GM23338 (cell line): ENCODE data around the gene PLEKHG4B. TPM values are rescaled to one million over a fixed set of nuclear protein-coding genes. Genes with fewer than 3 reads are reported as not detected.

Source experiments
- ATAC-seq: fragments of 200-7000 bp; cut with Tn5 transposase; 3 replicates; pipeline ENCODE4 v1.9.1; 2020
- DNase-seq: peaks from one replicate; pipeline ENCODE4 v3.0.0-alpha.2; 2015; ENCODE audit warnings: low spot score
- H2AFZ ChIP-seq: fragments of 200-600 bp; sonication (generic); 2 replicates; pipeline ENCODE4 v1.8.0; 2016; ENCODE audit warnings: antibody characterized with exemption, mild to moderate bottlenecking, moderate library complexity
- H3F3A ChIP-seq: fragments of 200-600 bp; sonication (generic); replicated peaks from 2 replicates; pipeline ENCODE4 v1.8.0; 2017; ENCODE audit warnings: antibody characterized with exemption, mixed run types, low read depth
- H3K27ac ChIP-seq: fragments of 200-600 bp; sonication (generic); 2 replicates; pipeline ENCODE4 v1.6.1; 2016; ENCODE audit warnings: low read depth
- H3K27me3 ChIP-seq: fragments of 200-600 bp; sonication (generic); 2 replicates; pipeline ENCODE4 v1.8.0; 2016; ENCODE audit warnings: mild to moderate bottlenecking, mixed run types, moderate library complexity; ENCODE audit not compliant: insufficient read depth
- H3K36me3 ChIP-seq: fragments of 200-600 bp; sonication (generic); 2 replicates; pipeline ENCODE4 v1.8.0; 2016; ENCODE audit warnings: mild to moderate bottlenecking; ENCODE audit not compliant: insufficient read depth
- H3K4me1 ChIP-seq: fragments of 200-600 bp; sonication (generic); 2 replicates; pipeline ENCODE4 v1.8.0; 2016; ENCODE audit warnings: mild to moderate bottlenecking, moderate library complexity; ENCODE audit not compliant: insufficient read depth
- H3K4me2 ChIP-seq: fragments of 200-600 bp; sonication (generic); 2 replicates; pipeline ENCODE4 v1.7.1; 2017; ENCODE audit warnings: mixed run types
- H3K4me3 ChIP-seq: fragments of 200-600 bp; sonication (generic); 2 replicates; pipeline ENCODE4 v1.6.1; 2016; ENCODE audit warnings: mixed run types
- H3K79me2 ChIP-seq: fragments of 200-600 bp; sonication (generic); replicated peaks from 2 replicates; pipeline ENCODE4 v1.8.0; 2017; ENCODE audit warnings: mild to moderate bottlenecking; ENCODE audit not compliant: insufficient read depth
- H3K9me2 ChIP-seq: fragments of 200-600 bp; sonication (generic); 2 replicates; pipeline ENCODE4 v1.8.0; 2017; ENCODE audit not compliant: insufficient read depth
- H4K20me1 ChIP-seq: fragments of 200-600 bp; sonication (generic); replicated peaks from 2 replicates; pipeline ENCODE4 v1.8.0; 2017; ENCODE audit warnings: mild to moderate bottlenecking; ENCODE audit not compliant: insufficient read depth
- H3K27ac Mint-ChIP-seq: 2 replicates; pipeline ENCODE4 v1.8.0; 2020; ENCODE audit warnings: inconsistent platforms, mild to moderate bottlenecking, moderate library complexity, mixed read lengths
- H3K27me3 Mint-ChIP-seq: 3 replicates; pipeline ENCODE4 v1.8.0; 2022; ENCODE audit warnings: low read depth, mild to moderate bottlenecking, moderate library complexity, mixed read lengths, inconsistent platforms; ENCODE audit not compliant: insufficient read depth, poor library complexity
- H3K36me3 Mint-ChIP-seq: 3 replicates; pipeline ENCODE4 v1.8.0; 2021; ENCODE audit warnings: low read depth, mild to moderate bottlenecking, inconsistent platforms, moderate library complexity, mixed read lengths
- H3K4me1 Mint-ChIP-seq: 3 replicates; pipeline ENCODE4 v1.8.0; 2020; ENCODE audit warnings: mild to moderate bottlenecking, inconsistent platforms, mixed read lengths
- H3K4me3 Mint-ChIP-seq: 3 replicates; pipeline ENCODE4 v1.8.0; 2021; ENCODE audit warnings: moderate library complexity, mild to moderate bottlenecking, inconsistent platforms, mixed read lengths
- H3K9me3 Mint-ChIP-seq: 3 replicates; pipeline ENCODE4 v1.8.0; 2020; ENCODE audit warnings: moderate library complexity, mild to moderate bottlenecking, inconsistent platforms, mixed read lengths
- CREB1 ChIP-seq: fragments of 250-450 bp; sonication (Bioruptor Pico); IDR thresholded peaks from 2 replicates; pipeline ENCODE4 v1.5.0; 2020; ENCODE audit warnings: low read depth, mild to moderate bottlenecking, moderate library complexity
- EZH2 ChIP-seq: fragments of 200-600 bp; sonication (generic); IDR thresholded peaks from one replicate; pipeline ENCODE4 v1.8.0; 2017; ENCODE audit warnings: antibody characterized with exemption, mild to moderate bottlenecking, low read depth; ENCODE audit not compliant: unreplicated experiment
- JUNB ChIP-seq: IDR thresholded peaks from one replicate; pipeline ENCODE4 v1.6.1; 2016; ENCODE audit warnings: antibody characterized with exemption; ENCODE audit not compliant: unreplicated experiment
- NANOG ChIP-seq: IDR thresholded peaks from 2 replicates; pipeline ENCODE4 v1.6.1; 2016; ENCODE audit warnings: antibody characterized with exemption, borderline replicate concordance
- POLR2AphosphoS5 ChIP-seq: IDR thresholded peaks from 2 replicates; pipeline ENCODE4 v1.6.1; 2016; ENCODE audit warnings: antibody characterized with exemption, low read depth
- REST ChIP-seq: IDR thresholded peaks from one replicate; pipeline ENCODE4 v1.6.1; 2018; ENCODE audit warnings: antibody characterized with exemption; ENCODE audit not compliant: unreplicated experiment
- STAT1 ChIP-seq: IDR thresholded peaks from one replicate; pipeline ENCODE4 v1.6.1; 2016; ENCODE audit warnings: antibody characterized with exemption; ENCODE audit not compliant: unreplicated experiment
- ZNF331 ChIP-seq: fragments of 250-450 bp; sonication (Bioruptor Pico); IDR thresholded peaks from 2 replicates; pipeline ENCODE4 v1.5.0; 2020; ENCODE audit warnings: low read depth, mild to moderate bottlenecking, moderate library complexity
- polyA plus RNA-seq: library from polyadenylated mRNA; unstranded; fragments of >200 nt; fragmentation: Nextera tagmentation; extraction: Ambion mirVana; gene quantifications from 2 replicates; pipeline ENCODE4 v1.2.1, GENCODE V29; 2016
- total RNA-seq: library from RNA; depleted of rRNA; stranded (reverse); fragments of >200 nt; shearing (Covaris generic); gene quantifications from 2 replicates; pipeline ENCODE4 v1.2.3, GENCODE V29; 2014

The PLEKHG4B gene
- total and polyA plus RNA-seq, 2 experiments from 2014 or later: 33.5 to 54.8 TPM

- TF ChIP-seq REST: no peak
These were observed 12.9 kb downstream of the PLEKHG4B start (continued) for GRCh38 chr5:104778-105296.

GRCh38 chr5:105504-106070, 13.6 kb downstream of the PLEKHG4B start:
- Histone ChIP-seq H3K4me3 (no peak overlapping the region), H3F3A (no peaks in the 10 kb centered on the region), H3K27ac (peak overlapping the region; percentile 30; the same call in 1 of the 2 replicates), H3K79me2 (peaks cover 68% of the 10 kb centered on the region), H2AFZ (no peak overlapping the region), H4K20me1 (peaks cover 35% of the 10 kb centered on the region), H3K9me2 (no peaks in the 10 kb centered on the region), H3K4me1 (peaks cover 24% of the 10 kb centered on the region), H3K4me2 (no peak overlapping the region), H3K36me3 (no peaks in the 10 kb centered on the region), H3K27me3 (no peaks in the 10 kb centered on the region)
- ATAC-seq (peak; percentile 15), DNase-seq (no peak)
- Mint-ChIP-seq H3K4me1 (peaks cover 41% of the 10 kb centered on the region), H3K27me3 (peaks cover 10% of the 10 kb centered on the region), H3K27ac (peak overlapping the region; percentile 36; the same call in 1 of the 2 replicates), H3K36me3 (peaks cover 12% of the 10 kb centered on the region), H3K9me3 (peaks cover 4% of the 10 kb centered on the region; the same call in 2 of the 3 replicates), H3K4me3 (no peak overlapping the region)
- no peak for TF ChIP-seq STAT1
- no peak for TF ChIP-seq JUNB
- TF ChIP-seq NANOG: no peak
- no peak for TF ChIP-seq CREB1
- TF ChIP-seq EZH2: no peak
- TF ChIP-seq REST: no peak
- TF ChIP-seq POLR2AphosphoS5: no peak
- no peak for TF ChIP-seq ZNF331 (CRISPR knock-in tag)
